Lung microvascular endothelial cell (primary cell): ENCODE measurements around the gene MXD1. TPM values are rescaled to one million over a fixed set of nuclear protein-coding genes. Genes with fewer than 3 reads are reported as not detected.
A peak's percentile ranks its signal among the peaks of the same experiment; 100 is the strongest.
"Not testable (repeated sequence)": the region's sequence is repeated elsewhere in the genome, so short reads cannot be mapped to it uniquely, and the experiment has no call there.

Experiments
- DNase-seq, 2 donors: peaks; one replicate each; pipeline versions ENCODE4 v3.0.0 to v3.0.0-alpha.2; 2010; ENCODE audit warnings: low read depth in 2 of 2
- total RNA-seq: library from RNA; depleted of rRNA; stranded (reverse); fragments of >200 nt; gene quantifications from 2 replicates; pipeline ENCODE4 v1.2.1, GENCODE V29; 2014

The MXD1 gene
- 2.4 and 4.8 TPM in 2 replicates for total RNA-seq

GRCh38 chr2:69914950-69915945 lies at the start of gene MXD1:
MXD1 (plus strand) TSS chr2:69915109; CDS start chr2:69915331, 222 bp downstream.
- DNase-seq = peak; percentile 28 to 33

- no peak for DNase-seq
Observed at GRCh38 chr2:69888451-69888850, 26.5 kb upstream of the MXD1 start.

- DNase-seq = no peak
Observed at GRCh38 chr2:69889302-69889701, 25.6 kb upstream of the MXD1 start.

GRCh38 chr2:69890881-69891280 lies 24.0 kb upstream of the MXD1 start:
- DNase-seq = no peak

GRCh38 chr2:69892838-69893424 lies 22.0 kb upstream of the MXD1 start:
- not testable (repeated sequence) for DNase-seq

- peak; percentile 84 to 85 for DNase-seq
Observed at GRCh38 chr2:69893684-69894551, 21.0 kb upstream of the MXD1 start, which contains the start of gene SNRNP27. SNRNP27 (plus strand) TSS chr2:69893956; CDS start chr2:69893985, 29 bp downstream.

- DNase-seq = not testable (repeated sequence)
Observed at GRCh38 chr2:69894737-69895136, 20.2 kb upstream of the MXD1 start.

GRCh38 chr2:69902213-69902922 lies 12.5 kb upstream of the MXD1 start:
- no peak for DNase-seq

- no peak for DNase-seq
Observed at GRCh38 chr2:69907216-69907615, 7.7 kb upstream of the MXD1 start.

GRCh38 chr2:69911985-69912563 lies 2.8 kb upstream of the MXD1 start:
- peak; percentile 72 to 80 for DNase-seq

GRCh38 chr2:69914164-69914949 lies 552 bp upstream of the MXD1 start:
- DNase-seq = peak; percentile 100

GRCh38 chr2:69916106-69916505 lies 1.2 kb downstream of the MXD1 start:
- no peak for DNase-seq

- peak; percentile 35 to 91 for DNase-seq
Observed at GRCh38 chr2:69917852-69918251, 2.9 kb downstream of the MXD1 start.

- no peak for DNase-seq
Observed at GRCh38 chr2:69918401-69918800, 3.5 kb downstream of the MXD1 start.

GRCh38 chr2:69923116-69923515 lies 8.2 kb downstream of the MXD1 start:
- DNase-seq = no peak

GRCh38 chr2:69926849-69927515 lies 12.1 kb downstream of the MXD1 start:
- DNase-seq = no peak

GRCh38 chr2:69931832-69932595 lies 17.1 kb downstream of the MXD1 start:
- DNase-seq = no peak

GRCh38 chr2:69932596-69932922 lies 17.6 kb downstream of the MXD1 start:
- DNase-seq = no peak
